Measurements from ENCODE around the gene SOCS6.

- no peak for TF ChIP-seq OSR1 (CRISPR knock-in tag; IDR thresholded peaks at IDR 0.05)
- TF ChIP-seq ZNF70 (CRISPR knock-in tag; IDR thresholded peaks at IDR 0.05): no peak
- no peak for TF ChIP-seq ZFP30 (CRISPR knock-in tag; IDR thresholded peaks at IDR 0.05)
- TF ChIP-seq ZFP3 (CRISPR knock-in tag; IDR thresholded peaks at IDR 0.05): no peak
- TF ChIP-seq ZC3H10 (CRISPR knock-in tag; IDR thresholded peaks at IDR 0.05): no peak
- no peak for TF ChIP-seq CREB5 (CRISPR knock-in tag; IDR thresholded peaks at IDR 0.05; ENCODE audit: low read depth)
- TF ChIP-seq PATZ1 (CRISPR knock-in tag; IDR thresholded peaks at IDR 0.05; ENCODE audit: borderline replicate concordance): no peak
- no peak for TF ChIP-seq CSRNP3 (CRISPR knock-in tag; IDR thresholded peaks at IDR 0.05)
- no peak for TF ChIP-seq ARNTL (CRISPR knock-in tag; IDR thresholded peaks at IDR 0.05; ENCODE audit: borderline replicate concordance, low read depth)
Observed at GRCh38 chr18:70372450-70373041, 83.7 kb downstream of the SOCS6 start.

Measured in SK-N-SH treated with all-trans-retinoic acid at 6 μM for 48 hours (cell line).